Natural killer cell treated with Interleukin-12 subunit alpha and Interleukin-12 subunit beta and Interleukin-15 and Interleukin-18, amount 100 ng/mL, for 72 hours (primary cell): Measurements from ENCODE around the gene RPS6KC1. TPM values are rescaled to one million over a fixed set of nuclear protein-coding genes. Genes with fewer than 3 reads are reported as not detected.
"Not testable (repeated sequence)": the region's sequence is repeated elsewhere in the genome, so short reads cannot be mapped to it uniquely, and the experiment has no call there.

Experiments
- ATAC-seq, 2 donors: fragments of 150-1000 bp; cut with Tn5 transposase in 1 of 2; sonication (Bioruptor Pico), chemical (Tn5 transposase) in 1 of 2; 2 replicates each; pipeline ENCODE4 v1.10.0; 2021
- DNase-seq: peaks from one replicate; pipeline ENCODE4 v3.0.0; 2022; ENCODE audit warnings: low spot score
- H3K27ac Mint-ChIP-seq, 2 donors: 1 replicate in 1 of 2; 2 replicates in 1 of 2; pipeline ENCODE4 v1.8.0; 2022; ENCODE audit warnings: mixed read lengths in 2 of 2, mild to moderate bottlenecking in 1 of 2, moderate library complexity in 1 of 2
- H3K27me3 Mint-ChIP-seq, 2 donors: 1 replicate in 1 of 2; 2 replicates in 1 of 2; pipeline ENCODE4 v1.8.0; 2022; ENCODE audit warnings: mixed read lengths in 2 of 2
- H3K36me3 Mint-ChIP-seq: one replicate; pipeline ENCODE4 v1.8.0; 2022; ENCODE audit warnings: mixed read lengths
- H3K4me1 Mint-ChIP-seq, 2 donors: 1 replicate in 1 of 2; 2 replicates in 1 of 2; pipeline ENCODE4 v1.8.0; 2022; ENCODE audit warnings: low read depth in 2 of 2, mixed read lengths in 2 of 2, mild to moderate bottlenecking in 1 of 2
- H3K4me3 Mint-ChIP-seq: one replicate; pipeline ENCODE4 v1.8.0; 2022; ENCODE audit warnings: mixed read lengths
- H3K9me3 Mint-ChIP-seq: 2 replicates; pipeline ENCODE4 v1.8.0; 2022; ENCODE audit warnings: mixed read lengths
- total RNA-seq, 2 donors: library from RNA; stranded (reverse); gene quantifications; one replicate each; pipeline ENCODE4 v1.2.3, GENCODE V29; 2022

Gene RPS6KC1
- total RNA-seq, 2 donors from 2014 or later = 14.5 to 17.6 TPM

GRCh38 chr1:213123536-213123935, 72.5 kb downstream of the RPS6KC1 start:
- Mint-ChIP-seq H3K27me3 (no peaks in the 10 kb centered on the region), H3K4me3 (no peak overlapping the region), H3K4me1 (peaks cover 5 to 8% of the 10 kb centered on the region in 2 donors), H3K27ac (no peak overlapping the region), H3K9me3 (no peaks in the 10 kb centered on the region), H3K36me3 (no peaks in the 10 kb centered on the region)
- no peak for ATAC-seq
- DNase-seq = no peak

DNA sequence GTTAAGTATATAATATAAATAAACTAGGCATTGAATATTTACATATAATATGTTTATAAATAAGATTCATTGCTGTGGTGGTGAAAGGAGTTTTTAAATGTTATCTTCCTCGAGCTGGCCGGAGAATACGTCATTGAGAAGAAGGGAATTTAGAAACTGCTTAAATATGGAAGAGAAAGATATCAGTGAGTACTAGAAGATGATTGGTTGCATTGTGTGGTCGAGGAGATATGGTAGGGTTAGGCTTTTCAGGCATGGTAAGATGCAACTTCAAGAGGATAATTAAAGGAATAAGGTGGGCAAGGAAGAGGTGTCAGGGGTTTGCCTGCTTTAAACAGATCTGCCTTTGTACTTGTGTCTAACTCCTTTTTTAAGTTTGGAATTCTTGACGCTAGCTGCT, 73.5 kb downstream of the RPS6KC1 start:
- peaks cover 5 to 8% of the 10 kb centered on the region in 2 donors for H3K4me1 Mint-ChIP-seq
- no peaks in the 10 kb centered on the region for H3K27me3 Mint-ChIP-seq
- H3K27ac Mint-ChIP-seq = no peak overlapping the region
- DNase-seq = no peak
- no peak for ATAC-seq
- no peak overlapping the region for H3K4me3 Mint-ChIP-seq
- no peaks in the 10 kb centered on the region for H3K36me3 Mint-ChIP-seq
- H3K9me3 Mint-ChIP-seq = no peaks in the 10 kb centered on the region

- no peak overlapping the region for H3K27ac Mint-ChIP-seq
- H3K27me3 Mint-ChIP-seq = no peaks in the 10 kb centered on the region
- no peak for DNase-seq
- H3K4me1 Mint-ChIP-seq = peaks cover 5 to 8% of the 10 kb centered on the region in 2 donors
- H3K36me3 Mint-ChIP-seq = no peaks in the 10 kb centered on the region
- H3K9me3 Mint-ChIP-seq = no peaks in the 10 kb centered on the region
- ATAC-seq = no peak
- H3K4me3 Mint-ChIP-seq = no peak overlapping the region
Observed at GRCh38 chr1:213125643-213126042, 74.6 kb downstream of the RPS6KC1 start.

DNA sequence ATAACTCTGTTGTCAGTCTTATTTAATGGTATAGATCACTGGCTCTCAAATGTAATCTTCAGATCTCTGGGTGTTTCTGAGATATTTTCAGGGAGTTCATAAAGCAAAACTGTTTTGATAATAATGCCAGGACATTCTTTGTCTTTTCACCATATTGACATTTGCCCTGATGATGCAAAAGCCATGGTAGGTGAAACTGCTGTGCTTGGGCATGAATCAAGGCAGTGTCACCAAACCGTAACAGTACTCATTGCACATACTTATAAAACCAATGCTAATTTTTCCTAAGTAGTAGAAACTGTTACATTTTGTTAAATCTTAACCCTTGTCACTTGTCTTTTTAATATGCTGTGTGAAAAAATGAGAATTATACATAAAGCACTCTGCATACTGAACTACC, 76.0 kb downstream of the RPS6KC1 start:
- DNase-seq = no peak
- no peak overlapping the region for H3K27ac Mint-ChIP-seq
- H3K4me1 Mint-ChIP-seq = peaks cover 5 to 8% of the 10 kb centered on the region in 2 donors

DNA sequence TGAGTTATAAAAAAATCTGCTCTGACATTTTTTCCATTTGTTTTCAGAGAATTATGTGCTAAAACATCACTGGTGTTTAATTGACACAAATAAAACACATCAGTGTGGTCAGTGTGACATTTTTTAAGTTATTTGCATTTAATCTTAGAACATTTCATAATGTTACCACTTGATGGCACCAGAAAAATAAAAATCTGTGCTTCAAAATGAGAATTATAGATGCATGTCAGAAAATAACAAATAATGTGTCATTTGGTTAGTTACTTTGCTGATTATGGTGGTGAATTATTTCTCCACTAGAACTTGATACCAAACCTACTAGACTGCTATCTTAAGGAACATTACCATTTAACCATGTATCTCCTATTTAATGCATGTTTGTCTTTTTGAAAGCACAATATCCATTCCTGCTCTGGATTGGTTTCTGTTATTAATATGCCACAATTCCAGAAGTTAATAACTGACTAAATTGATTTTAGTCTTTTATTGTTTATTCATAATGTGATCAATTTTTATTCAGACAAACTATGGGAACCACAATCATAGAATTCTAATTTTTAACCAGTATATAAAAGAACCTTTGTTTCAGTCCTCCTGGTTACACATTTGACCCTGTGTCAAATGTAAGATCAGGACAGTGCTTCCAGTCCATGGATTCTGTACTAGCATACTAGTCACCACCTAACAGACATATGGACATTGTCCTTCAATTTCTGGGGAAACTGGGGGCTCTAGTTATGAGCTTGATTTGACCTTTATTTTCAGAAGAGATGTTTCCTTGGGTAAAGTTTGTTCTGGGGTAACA, 81.0 kb downstream of the RPS6KC1 start:
- Mint-ChIP-seq H3K27ac (no peak overlapping the region), H3K27me3 (no peaks in the 10 kb centered on the region)

More for the DNA sequence above, 76.0 kb downstream of the RPS6KC1 start:
- no peak overlapping the region for H3K4me3 Mint-ChIP-seq
- no peak for ATAC-seq
- H3K36me3 Mint-ChIP-seq = no peaks in the 10 kb centered on the region
- H3K9me3 Mint-ChIP-seq = no peaks in the 10 kb centered on the region
- H3K27me3 Mint-ChIP-seq = no peaks in the 10 kb centered on the region

DNA sequence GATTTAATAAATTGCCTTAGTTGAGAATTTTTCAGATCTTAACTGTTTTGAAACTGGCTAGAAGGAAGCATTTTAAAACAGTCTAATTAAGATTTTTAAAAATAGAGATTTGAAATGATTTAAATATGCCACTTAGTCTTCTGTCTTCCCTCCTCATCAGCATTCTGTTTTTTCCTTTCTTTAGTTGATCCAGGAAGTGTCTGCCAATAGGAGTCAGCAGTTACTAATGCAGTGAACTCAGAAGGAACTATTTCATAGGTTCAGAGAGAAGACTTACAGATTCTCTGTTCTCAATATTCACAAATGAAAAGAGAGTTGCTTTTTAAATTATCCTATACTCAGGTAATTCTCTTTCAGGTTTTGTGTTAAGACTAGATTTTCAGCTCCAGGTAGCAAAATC, 84.5 kb downstream of the RPS6KC1 start:
- Mint-ChIP-seq H3K9me3 (no peaks in the 10 kb centered on the region), H3K36me3 (peaks cover 12% of the 10 kb centered on the region), H3K4me3 (no peak overlapping the region), H3K27ac (no peak overlapping the region), H3K4me1 (peaks cover 17 to 20% of the 10 kb centered on the region in 2 donors), H3K27me3 (no peaks in the 10 kb centered on the region)
- no peak for DNase-seq
- ATAC-seq = no peak

More for the DNA sequence above, 81.0 kb downstream of the RPS6KC1 start:
- ATAC-seq = no peak
- H3K36me3 Mint-ChIP-seq = no peaks in the 10 kb centered on the region
- DNase-seq = no peak
- H3K4me3 Mint-ChIP-seq = no peak overlapping the region
- H3K4me1 Mint-ChIP-seq = peaks cover 7 to 8% of the 10 kb centered on the region in 2 donors
- no peaks in the 10 kb centered on the region for H3K9me3 Mint-ChIP-seq

DNA sequence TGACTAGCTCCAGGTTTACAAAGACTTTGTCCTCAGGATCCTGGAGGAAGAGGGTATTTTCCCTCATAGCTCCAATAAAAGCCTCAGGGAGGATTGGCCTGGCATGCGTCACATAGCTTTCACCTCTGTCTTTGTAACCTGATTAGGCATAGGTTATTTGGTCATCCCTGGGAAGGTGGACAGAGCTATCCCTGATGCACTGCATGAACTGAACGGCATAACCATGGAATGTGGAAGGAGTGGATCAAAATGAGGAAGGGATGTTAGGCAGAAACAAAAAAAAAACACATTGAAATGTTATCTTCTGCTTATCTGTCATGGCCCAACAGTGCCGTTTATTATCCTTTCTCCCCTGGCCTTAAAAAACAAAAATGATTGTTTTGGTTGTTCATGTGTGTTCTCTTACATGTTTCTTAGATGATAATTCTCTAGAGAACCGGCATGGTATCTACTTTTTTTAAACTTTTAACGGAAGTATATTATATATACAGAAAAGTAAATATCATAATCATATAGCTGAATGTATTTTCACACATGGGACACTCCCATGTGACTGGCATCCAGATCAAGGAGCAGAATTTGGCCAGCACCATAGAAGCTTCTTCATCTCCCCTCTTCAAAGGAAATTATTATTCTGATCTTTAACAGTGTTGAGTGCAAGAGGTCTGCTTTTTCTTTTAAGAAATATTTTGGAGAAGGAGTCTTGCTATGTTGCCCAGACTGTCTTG, 85.3 kb downstream of the RPS6KC1 start:
- no peak for DNase-seq
- no peak for ATAC-seq
- Mint-ChIP-seq H3K27me3 (no peaks in the 10 kb centered on the region), H3K4me1 (peaks cover 20% of the 10 kb centered on the region in 2 donors), H3K4me3 (no peak overlapping the region), H3K36me3 (peaks cover 12% of the 10 kb centered on the region), H3K27ac (no peak overlapping the region), H3K9me3 (no peaks in the 10 kb centered on the region)

DNA sequence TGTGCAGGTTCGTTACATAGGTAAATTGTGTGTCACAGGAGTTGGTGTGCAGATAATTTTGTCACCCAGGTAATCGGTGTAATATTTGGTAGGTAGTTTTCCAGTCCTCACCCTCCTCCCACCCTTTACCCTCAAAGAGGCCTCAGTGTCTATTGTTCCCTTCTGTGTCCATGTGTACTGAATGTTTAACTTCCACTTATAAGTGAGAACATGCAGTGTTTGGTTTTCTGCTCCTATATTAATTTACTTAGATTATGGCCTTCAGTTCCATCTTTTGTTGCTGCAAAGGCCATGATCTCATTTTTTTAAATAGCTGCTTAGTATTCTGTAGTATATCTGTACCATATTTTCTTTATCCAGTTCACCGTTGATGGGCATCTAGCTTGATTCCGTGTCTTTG, 87.3 kb downstream of the RPS6KC1 start:
- no peak overlapping the region for H3K27ac Mint-ChIP-seq
- ATAC-seq = no peak
- H3K36me3 Mint-ChIP-seq = peaks cover 12% of the 10 kb centered on the region

GRCh38 chr1:213138892-213139291, 87.9 kb downstream of the RPS6KC1 start:
- no peak for DNase-seq
- H3K4me1 Mint-ChIP-seq = peaks cover 30 to 31% of the 10 kb centered on the region in 2 donors
- peaks cover 12% of the 10 kb centered on the region for H3K36me3 Mint-ChIP-seq
- H3K27ac Mint-ChIP-seq = no peak overlapping the region
- no peaks in the 10 kb centered on the region for H3K9me3 Mint-ChIP-seq
- ATAC-seq = no peak
- H3K4me3 Mint-ChIP-seq = no peak overlapping the region
- no peaks in the 10 kb centered on the region for H3K27me3 Mint-ChIP-seq

More for the DNA sequence above, 87.3 kb downstream of the RPS6KC1 start:
- H3K4me3 Mint-ChIP-seq = no peak overlapping the region
- no peaks in the 10 kb centered on the region for H3K9me3 Mint-ChIP-seq
- peaks cover 30 to 31% of the 10 kb centered on the region in 2 donors for H3K4me1 Mint-ChIP-seq
- no peak for DNase-seq
- no peaks in the 10 kb centered on the region for H3K27me3 Mint-ChIP-seq

- Mint-ChIP-seq H3K4me3 (no peak overlapping the region), H3K27ac (no peak overlapping the region), H3K27me3 (no peaks in the 10 kb centered on the region), H3K4me1 (peaks cover 7 to 14% of the 10 kb centered on the region in 2 donors), H3K9me3 (no peaks in the 10 kb centered on the region), H3K36me3 (peaks cover 14% of the 10 kb centered on the region)
- ATAC-seq (no peak), DNase-seq (no peak)
Observed at GRCh38 chr1:213148905-213149304, 97.9 kb downstream of the RPS6KC1 start.

DNA sequence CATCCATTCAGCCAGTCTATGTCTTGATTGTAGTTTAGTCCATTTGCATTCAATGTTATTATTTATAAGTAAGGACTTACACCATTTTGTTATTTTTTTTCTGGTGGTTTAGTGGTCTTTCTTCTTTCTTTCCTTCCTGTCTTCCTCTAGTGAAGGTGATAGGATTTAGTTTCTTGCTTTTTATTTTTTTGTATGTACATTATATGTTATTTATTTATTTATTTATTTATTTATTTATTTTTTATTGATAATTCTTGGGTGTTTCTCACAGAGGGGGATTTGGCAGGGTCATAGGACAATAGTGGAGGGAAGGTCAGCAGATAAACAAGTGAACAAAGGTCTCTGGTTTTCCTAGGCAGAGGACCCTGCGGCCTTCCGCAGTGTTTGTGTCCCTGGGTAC, 99.0 kb downstream of the RPS6KC1 start:
- not testable (repeated sequence) for H3K27me3 Mint-ChIP-seq, H3K27ac Mint-ChIP-seq, ATAC-seq, H3K9me3 Mint-ChIP-seq, DNase-seq, H3K4me3 Mint-ChIP-seq
- Mint-ChIP-seq H3K4me1 (peaks cover 11 to 20% of the 10 kb centered on the region in 2 donors), H3K36me3 (peaks cover 12% of the 10 kb centered on the region)

DNA sequence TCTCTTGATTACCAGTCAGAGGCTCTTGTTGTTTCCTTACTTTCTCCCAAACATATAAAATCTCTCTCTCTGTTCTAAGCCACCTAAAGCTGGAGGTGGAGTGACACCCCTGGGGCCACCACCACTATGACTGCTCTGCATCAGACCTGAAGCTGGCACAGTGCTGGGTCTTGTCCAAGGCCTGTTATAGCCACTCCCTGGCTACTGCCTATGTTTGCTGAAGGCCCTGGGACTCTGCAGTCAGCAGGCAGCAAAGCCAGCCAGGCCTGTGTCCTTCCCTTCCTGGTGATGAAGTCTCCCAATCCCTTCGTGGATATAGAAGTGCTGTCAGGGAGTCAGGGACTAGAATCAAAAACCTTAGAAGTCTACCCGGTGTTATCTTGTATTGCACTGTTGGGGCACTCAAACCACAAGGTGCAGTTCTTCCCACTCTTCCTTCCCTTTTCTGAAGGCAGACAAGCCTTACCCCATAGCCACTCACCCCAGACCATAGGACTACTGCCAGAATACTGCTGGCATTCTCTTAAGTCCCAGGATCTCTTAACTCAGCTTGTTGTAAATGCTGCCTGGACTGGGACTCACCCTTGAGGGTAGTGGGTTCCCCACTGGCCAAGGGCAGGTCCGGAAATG, 103.1 kb downstream of the RPS6KC1 start:
- Mint-ChIP-seq H3K4me3 (no peak overlapping the region), H3K9me3 (no peaks in the 10 kb centered on the region), H3K27me3 (no peaks in the 10 kb centered on the region), H3K27ac (peak overlapping the region in 1 of 2 donors; percentile 59), H3K4me1 (peaks cover 11 to 17% of the 10 kb centered on the region in 2 donors), H3K36me3 (peaks cover 3% of the 10 kb centered on the region)
- ATAC-seq (no peak), DNase-seq (no peak)

DNA sequence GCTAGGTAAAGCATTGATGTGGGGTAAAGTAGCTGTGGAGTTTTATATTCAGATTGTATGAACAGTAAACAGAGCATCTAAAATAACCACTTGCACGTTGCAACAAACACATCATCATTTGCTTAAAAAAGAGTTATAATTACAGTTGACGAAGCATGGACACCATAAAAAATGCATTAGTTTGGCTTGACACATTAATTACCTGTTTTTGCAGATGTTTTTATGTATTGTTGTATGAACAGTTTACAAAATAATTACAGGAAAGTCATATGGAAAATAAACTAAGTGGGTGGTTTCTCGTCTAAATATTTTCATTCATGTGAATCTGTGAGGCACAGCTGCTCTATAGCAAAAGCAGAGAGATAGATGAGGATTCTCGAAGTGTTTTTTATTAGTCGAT, 108.3 kb downstream of the RPS6KC1 start:
- Mint-ChIP-seq H3K36me3 (no peaks in the 10 kb centered on the region), H3K27me3 (no peaks in the 10 kb centered on the region), H3K9me3 (peaks cover 3% of the 10 kb centered on the region), H3K4me1 (peaks cover 0 to 7% of the 10 kb centered on the region in 2 donors), H3K4me3 (no peak overlapping the region), H3K27ac (no peak overlapping the region)
- ATAC-seq (no peak), DNase-seq (no peak)

GRCh38 chr1:213160442-213160841, 109.4 kb downstream of the RPS6KC1 start:
- not testable (repeated sequence) for H3K27ac Mint-ChIP-seq, DNase-seq, H3K36me3 Mint-ChIP-seq, H3K27me3 Mint-ChIP-seq, H3K4me3 Mint-ChIP-seq, ATAC-seq, H3K9me3 Mint-ChIP-seq, H3K4me1 Mint-ChIP-seq
